GM19324 (cell line): ENCODE measurements around the gene SMARCD2.

Experiments used
- ATAC-seq: cut with Tn5 transposase; IDR thresholded peaks from one replicate; pipeline ENCODE4 v1.9.1; 2021; ENCODE audit warnings: mild to moderate bottlenecking, moderate library complexity; ENCODE audit not compliant: unreplicated experiment, low FRiP score

Gene SMARCD2

DNA sequence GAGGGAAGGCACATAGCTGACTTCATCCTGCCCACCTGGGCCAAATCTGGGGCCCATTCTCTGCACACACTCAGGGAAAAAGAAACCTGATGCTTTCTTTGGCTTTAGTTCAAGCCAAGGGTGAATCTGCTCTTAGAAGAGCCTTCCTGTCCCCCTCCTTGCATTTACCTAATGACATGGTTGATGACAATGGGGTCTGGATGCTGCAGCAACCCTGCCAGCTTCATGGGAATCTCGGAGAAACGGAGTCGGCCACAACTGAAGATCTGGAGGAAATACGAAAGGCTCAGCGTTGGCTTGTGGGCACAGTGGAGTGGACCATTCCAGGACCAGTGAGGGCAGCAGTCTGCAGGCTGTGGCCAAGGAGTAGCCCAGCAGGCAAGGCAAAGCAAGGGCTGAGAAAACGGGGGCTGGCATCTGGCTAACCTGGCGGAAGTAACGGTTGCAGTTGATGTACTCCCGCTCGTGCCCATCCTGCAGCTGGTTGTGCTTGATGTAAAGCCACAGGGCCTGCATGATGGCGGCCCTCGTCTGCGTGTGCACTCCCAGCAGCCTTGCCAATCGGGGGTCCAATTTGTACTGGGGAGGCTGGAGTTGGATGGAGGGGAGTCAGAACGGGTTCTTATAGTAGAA lies 8.6 kb downstream of the SMARCD2 start:
- no peak for ATAC-seq

DNA sequence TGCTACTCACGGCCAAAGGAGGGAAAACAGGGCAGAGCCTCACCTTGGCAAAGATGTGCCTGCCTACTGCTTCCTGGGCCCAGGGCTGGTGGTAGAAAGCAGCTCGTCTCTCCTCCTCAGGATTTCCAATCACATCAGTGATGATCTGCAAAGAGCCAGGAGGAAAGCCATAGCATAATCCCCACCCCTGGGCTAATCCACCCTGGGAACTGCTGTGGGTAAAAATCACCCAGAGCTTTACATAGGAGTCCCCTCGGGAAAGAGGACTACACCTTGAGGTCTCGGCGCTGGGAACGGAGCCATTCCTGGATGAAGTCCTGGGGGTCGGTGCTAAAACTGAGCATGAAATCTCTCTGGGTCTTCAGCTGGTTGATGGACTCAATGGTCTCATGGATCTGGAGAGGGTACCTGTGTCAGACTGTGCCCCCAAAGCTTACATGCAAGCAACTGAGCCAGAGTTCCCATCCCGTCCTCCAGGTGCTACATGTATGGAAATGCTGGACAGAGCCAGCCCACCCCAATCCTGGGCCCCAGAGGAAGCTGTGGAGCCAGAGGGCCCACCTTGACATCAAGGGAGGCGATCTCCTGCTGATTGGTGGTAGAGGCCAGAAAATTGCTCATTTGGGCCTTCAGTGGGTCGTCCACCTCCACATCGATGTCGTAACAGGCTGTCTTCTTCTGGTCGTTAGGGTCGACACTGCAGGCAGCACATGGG lies 9.3 kb downstream of the SMARCD2 start:
- ATAC-seq: no peak

- ATAC-seq: no peak
These were observed 10.0 kb downstream of the SMARCD2 start for GRCh38 chr17:63832455-63832854.

GRCh38 chr17:63832014-63832413 lies 10.5 kb downstream of the SMARCD2 start:
- ATAC-seq: no peak

GRCh38 chr17:63831505-63831904 lies 11.0 kb downstream of the SMARCD2 start:
- ATAC-seq: no peak

DNA sequence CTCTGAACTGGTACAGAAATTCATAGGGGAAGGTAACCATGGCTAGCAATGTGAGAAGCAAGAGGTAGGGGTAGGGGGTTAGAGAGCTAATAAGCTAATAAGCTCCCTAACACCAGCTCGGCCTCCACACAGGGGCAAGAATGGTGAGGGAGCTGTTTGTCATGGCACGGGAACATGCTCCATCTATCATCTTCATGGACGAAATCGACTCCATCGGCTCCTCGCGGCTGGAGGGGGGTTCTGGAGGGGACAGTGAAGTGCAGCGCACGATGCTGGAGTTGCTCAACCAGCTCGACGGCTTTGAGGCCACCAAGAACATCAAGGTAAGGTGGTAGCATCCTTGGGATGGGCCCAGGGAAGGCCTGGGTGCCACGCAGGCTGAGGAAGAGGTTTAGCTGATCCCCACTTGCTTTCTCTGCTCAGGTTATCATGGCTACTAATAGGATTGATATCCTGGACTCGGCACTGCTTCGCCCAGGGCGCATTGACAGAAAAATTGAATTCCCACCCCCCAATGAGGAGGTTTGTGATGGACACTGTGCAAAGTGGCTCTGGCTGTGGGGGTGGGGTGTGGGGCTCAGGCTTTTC lies 11.5 kb downstream of the SMARCD2 start:
- ATAC-seq: no peak

DNA sequence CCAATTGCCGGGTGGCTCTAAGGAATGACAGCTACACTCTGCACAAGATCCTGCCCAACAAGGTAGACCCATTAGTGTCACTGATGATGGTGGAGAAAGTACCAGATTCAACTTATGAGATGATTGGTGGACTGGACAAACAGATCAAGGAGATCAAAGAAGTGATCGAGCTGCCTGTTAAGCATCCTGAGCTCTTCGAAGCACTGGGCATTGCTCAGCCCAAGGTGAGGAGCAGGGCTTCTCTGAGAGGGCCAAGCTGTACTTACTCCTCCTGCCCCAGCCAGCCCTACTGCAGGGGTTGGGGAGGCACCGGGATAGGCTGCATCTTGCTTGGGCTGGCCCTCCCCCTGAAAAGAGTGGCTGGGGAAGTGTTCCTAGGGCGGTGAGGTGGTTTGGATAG lies 12.2 kb downstream of the SMARCD2 start:
- ATAC-seq: no peak

DNA sequence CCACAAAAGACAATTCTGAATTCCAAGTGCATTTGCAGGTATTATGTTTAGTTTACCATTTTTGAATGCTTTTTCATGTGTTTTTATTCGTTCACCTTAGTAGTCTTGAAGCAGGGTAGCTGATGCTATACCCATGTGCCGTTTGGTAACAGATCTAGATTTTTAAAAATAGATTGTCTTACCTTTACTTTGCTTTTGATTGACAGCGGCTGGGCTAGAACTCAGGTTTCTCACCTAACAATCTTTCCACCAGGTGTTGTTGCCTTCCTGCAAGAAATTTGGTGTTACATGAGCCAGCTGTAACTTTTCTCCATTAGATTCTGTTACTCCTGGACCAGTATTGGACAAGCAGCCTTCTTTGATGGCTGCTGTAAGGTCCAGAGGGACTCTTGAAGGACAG lies 13.5 kb downstream of the SMARCD2 start:
- no peak for ATAC-seq

DNA sequence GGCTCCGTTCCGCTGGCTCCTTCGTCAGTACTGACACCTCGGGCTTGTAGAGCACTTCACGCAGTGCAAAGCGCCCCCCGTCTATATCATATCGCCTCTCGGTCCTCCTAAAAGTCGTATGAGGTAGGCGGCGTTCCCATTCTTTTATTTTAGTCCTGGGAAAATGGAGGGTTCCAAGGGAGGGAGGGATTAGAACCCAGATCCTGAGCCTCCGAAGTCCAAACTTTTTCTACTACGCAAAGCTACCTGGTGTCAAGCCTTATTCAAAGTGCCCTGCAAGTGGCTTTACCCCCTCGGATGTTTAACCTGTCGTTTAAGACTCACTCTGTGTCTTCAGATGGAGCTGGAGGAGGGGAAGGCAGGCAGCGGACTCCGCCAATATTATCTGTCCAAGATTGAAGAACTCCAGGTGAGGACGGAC lies 14.7 kb downstream of the SMARCD2 start:
- ATAC-seq: no peak

- peak; percentile 93 for ATAC-seq
These were observed 15.3 kb downstream of the SMARCD2 start, which contains the start of the genes FTSJ3 and PSMC5 for GRCh38 chr17:63827002-63827800. TSS of gene FTSJ3 (minus strand) at chr17:63827663. CDS start at chr17:63826902, 761 bp downstream. TSS of gene PSMC5 (plus strand) at chr17:63827431. CDS start at chr17:63827491, 60 bp downstream.

DNA sequence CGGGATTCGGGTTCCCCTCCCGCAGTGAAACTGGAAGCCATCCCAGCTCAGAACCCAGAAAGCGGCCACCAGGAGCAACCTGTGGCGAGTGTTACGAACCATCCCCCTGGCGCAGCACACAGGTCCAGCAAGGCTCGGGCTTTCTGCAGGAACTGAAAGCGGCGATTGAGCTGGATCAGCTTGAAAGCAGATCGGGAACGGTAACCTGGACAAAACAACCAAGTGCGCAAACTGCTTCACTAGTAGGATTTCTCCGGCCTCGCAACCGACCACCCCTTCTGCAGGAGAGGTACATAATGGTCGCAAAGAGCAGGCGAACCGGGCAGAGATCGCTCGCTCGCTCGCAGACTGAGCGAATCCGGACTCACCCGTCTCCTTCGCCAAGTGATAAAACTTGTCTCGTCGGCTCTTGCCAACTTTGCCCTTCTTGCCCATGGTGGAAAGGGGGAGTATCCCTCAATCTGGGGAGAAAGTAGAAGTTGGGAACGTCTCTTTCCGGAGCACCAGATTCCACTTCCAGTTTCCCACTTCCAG lies 15.9 kb downstream of the SMARCD2 start:
- no peak for ATAC-seq

DNA sequence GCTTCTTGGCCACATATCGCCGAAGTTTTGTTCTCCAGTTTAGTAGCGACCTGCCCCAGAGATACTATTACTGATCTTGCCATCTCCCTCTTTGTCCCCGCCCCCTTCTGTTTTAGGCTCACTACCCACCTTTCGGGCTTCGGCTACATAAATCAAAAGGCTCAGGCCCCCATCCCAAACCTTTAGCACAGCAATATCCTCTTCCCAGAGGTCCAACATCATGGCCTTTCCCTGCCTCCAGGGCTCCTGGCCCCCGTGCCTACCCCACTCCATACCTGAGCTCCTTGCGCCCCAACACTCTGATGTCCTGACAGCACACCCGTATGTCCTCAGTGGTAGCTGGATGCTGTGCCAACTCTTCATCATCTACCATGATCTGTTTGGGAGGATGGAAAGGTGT lies 18.1 kb downstream of the SMARCD2 start:
- ATAC-seq: no peak

- ATAC-seq: no peak
These were observed 18.7 kb downstream of the SMARCD2 start for GRCh38 chr17:63823659-63824331.

DNA sequence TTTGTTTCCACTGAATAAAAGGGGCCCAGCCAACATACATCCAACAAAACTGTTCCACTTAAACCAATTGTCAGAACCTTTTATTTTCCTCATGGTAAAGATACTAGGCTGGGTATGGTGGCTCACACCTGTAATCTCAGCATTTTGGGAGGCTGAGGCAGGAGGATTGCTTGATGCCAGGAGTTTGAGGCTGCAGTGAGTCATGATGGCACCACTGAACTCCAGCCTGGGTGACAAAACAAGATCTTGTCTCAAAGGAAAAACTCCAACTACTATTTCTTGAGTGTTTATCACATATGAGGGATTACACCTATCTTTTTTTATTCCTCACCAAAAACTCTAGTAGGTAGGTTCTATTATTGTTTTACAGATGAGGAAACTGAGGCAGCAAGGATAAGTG lies 19.9 kb downstream of the SMARCD2 start:
- ATAC-seq: no peak

GRCh38 chr17:63821804-63822203 lies 20.7 kb downstream of the SMARCD2 start:
- ATAC-seq: no peak

DNA sequence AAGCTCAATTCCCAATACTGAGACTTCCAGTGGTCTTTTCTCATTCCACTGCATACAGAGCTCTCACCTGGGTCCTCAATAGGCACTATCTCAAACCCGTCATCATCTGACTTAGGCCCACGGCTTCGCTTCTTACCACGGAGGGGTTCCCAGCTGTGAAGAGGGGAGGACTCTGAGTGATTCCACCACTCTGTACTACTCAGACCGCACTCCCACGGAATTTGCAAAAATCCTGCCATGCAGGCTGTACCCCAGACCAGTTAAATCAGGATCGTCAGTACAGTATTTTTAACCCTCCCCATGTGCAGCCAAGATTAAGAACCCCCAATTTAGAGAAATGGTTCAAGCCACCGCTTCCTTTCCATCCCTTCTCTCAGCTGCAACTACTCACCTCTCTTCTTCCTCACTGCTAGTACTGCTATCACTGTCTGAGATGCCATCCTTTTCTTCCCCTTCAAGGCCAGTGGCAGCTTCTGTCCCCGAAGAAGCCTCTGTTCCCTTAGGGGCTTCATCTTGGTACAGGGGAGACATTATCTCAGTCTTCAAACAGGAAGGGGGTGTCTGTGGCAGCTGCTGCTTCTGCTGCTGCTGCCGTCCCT lies 21.4 kb downstream of the SMARCD2 start:
- ATAC-seq: no peak

DNA sequence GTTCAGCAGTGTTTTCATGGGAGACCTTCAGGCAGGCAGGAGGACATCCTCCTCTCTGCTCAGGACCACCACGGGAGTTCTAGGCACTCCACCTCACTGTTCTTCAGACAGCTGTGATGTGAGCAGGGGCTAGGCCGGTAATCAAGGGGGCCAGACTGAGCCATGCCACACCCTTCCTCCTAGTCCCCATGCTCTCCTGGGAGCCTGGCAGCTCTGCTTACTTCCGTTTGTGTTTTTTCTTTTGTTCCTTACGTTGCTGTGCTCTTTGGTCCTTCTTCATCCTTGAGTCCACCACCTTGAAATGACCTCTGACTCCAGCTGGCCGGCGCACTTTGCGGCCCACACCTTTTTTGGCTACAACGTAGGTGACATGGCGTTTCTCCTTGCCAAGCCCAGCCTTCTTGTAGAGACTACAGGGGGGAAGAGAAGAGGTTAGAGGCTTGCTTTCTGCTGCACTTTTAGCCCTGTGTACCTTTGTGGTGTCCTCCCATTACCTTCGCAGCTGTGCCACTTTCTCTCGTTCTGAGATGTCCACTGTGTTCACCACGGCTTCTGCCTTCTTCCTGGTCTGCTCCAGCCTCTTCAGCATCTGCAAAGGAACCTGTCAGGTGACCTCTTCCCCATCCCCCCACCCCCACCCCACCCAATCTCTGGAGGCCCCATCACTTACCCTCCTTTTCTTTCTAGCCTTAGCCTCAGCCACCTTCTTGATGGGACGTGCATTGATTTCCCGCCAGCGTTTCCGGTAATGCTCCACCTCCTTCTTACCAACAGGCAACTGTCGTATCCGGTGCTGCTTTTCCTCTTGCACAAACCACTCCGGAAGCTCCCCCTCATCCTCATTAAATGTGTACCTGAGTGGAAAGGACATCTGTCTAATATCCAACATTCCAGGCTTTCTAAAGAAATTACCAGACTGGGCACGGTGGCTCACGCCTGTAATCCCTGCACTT lies 22.6 kb downstream of the SMARCD2 start:
- ATAC-seq: no peak

DNA sequence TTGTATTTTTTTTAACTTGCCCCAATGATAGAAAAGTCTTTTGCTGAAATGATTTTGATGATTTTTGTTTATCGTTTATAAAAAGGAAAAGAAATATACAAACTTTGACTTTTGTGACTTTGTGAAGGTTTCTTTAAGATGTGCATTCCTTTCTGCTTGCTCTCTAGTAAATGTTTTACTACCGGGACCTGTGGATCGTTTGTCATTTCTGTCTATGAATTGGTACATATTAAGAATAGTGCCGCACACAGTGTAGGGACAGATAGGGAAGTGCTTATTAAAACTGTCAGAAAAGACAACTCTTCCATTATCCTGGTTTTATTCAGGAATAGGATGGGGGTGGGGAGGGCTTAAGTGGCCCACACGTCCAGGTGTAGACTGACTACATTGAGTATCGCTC lies 23.4 kb downstream of the SMARCD2 start:
- ATAC-seq: no peak
